OCI-LY7 (cell line): ENCODE data around the gene MAT1A. TPM values are rescaled to one million over a fixed set of nuclear protein-coding genes. Genes with fewer than 3 reads are reported as not detected.

Experiments
- BruUV-seq: library from RNA; stranded (reverse); fragments of 400-500 nt; replicated peaks from 2 replicates; lab custom pipeline; 2021; lab: Mats Ljungman, UMichigan
- CTCF ChIA-PET: fragments of 300-600 bp; sonication (Branson Sonifier 250); formaldehyde crosslinking; loops from one replicate; lab custom pipeline; 2022; ENCODE audit warnings: antibody characterized with exemption; ENCODE audit not compliant: unreplicated experiment; lab: Charles Lee
- POLR2A ChIA-PET: fragments of 300-600 bp; sonication (Branson Sonifier 250); formaldehyde crosslinking; loops from one replicate; lab custom pipeline; 2022; ENCODE audit warnings: antibody characterized with exemption; lab: Charles Lee
- DNase-seq: peaks from one replicate; pipeline ENCODE4 v3.0.0-alpha.2; 2015; ENCODE audit warnings: low spot score
- H2AFZ ChIP-seq: fragments of 200-600 bp; sonication (generic), shearing (Covaris generic); 2 replicates; pipeline ENCODE4 v1.6.1; 2014; ENCODE audit warnings: mild to moderate bottlenecking, antibody characterized with exemption, low read length, moderate library complexity
- H3K27ac ChIP-seq: fragments of 200-600 bp; sonication (generic); 2 replicates; pipeline ENCODE4 v1.5.1; 2014; ENCODE audit warnings: mixed run types, low read depth, mild to moderate bottlenecking, moderate library complexity, low read length, inconsistent platforms; ENCODE audit not compliant: poor library complexity, severe bottlenecking
- H3K36me3 ChIP-seq: fragments of 200-600 bp; sonication (generic); 2 replicates; pipeline ENCODE4 v1.6.1; 2014; ENCODE audit warnings: mild to moderate bottlenecking, antibody characterized with exemption, low read length, moderate library complexity, mixed read lengths; ENCODE audit not compliant: insufficient read depth
- H3K4me1 ChIP-seq: fragments of 200-600 bp; sonication (generic); 2 replicates; pipeline ENCODE4 v1.5.1; 2014; ENCODE audit warnings: mild to moderate bottlenecking, low read length; ENCODE audit not compliant: insufficient read depth, poor library complexity, severe bottlenecking
- H3K4me2 ChIP-seq: fragments of 200-600 bp; sonication (generic); 2 replicates; pipeline ENCODE4 v1.6.1; 2014; ENCODE audit warnings: mild to moderate bottlenecking, low read length
- H3K4me3 ChIP-seq: fragments of 200-600 bp; sonication (generic); 2 replicates; pipeline ENCODE4 v1.5.1; 2014; ENCODE audit warnings: mild to moderate bottlenecking, low read depth, low read length; ENCODE audit not compliant: poor library complexity, severe bottlenecking
- H3K79me2 ChIP-seq: fragments of 200-600 bp; sonication (generic); 2 replicates; pipeline ENCODE4 v1.6.1; 2016; ENCODE audit warnings: low read depth, mild to moderate bottlenecking, low read length, moderate library complexity, mixed read lengths; ENCODE audit not compliant: insufficient read depth
- H3K9me2 ChIP-seq: fragments of 200-600 bp; sonication (generic); 2 replicates; pipeline ENCODE4 v1.6.1; 2016; ENCODE audit warnings: mild to moderate bottlenecking, low read length, mixed read lengths; ENCODE audit not compliant: insufficient read depth
- H3K9me3 ChIP-seq: fragments of 200-600 bp; sonication (generic); 2 replicates; pipeline ENCODE4 v1.6.1; 2014; ENCODE audit warnings: mild to moderate bottlenecking, mixed run types, low read length, mixed read lengths
- H4K20me1 ChIP-seq: fragments of 200-600 bp; sonication (generic); 2 replicates; pipeline ENCODE4 v1.6.1; 2014; ENCODE audit warnings: mild to moderate bottlenecking, antibody characterized with exemption, low read length, moderate library complexity, mixed read lengths; ENCODE audit not compliant: insufficient read depth
- EZH2phosphoT487 ChIP-seq: fragments of 200-600 bp; sonication (generic); IDR thresholded peaks from 2 replicates; pipeline ENCODE4 v1.6.1; 2018; ENCODE audit warnings: low read depth, borderline replicate concordance, mild to moderate bottlenecking, mixed run types, antibody characterized with exemption, low read length, moderate library complexity, mixed read lengths
- intact Hi-C: fragments of 100-400 bp; cut with micrococcal nuclease; formaldehyde crosslinking; loops from one replicate; pipeline ENCODE4 v1.10.0; 2022; ENCODE audit not compliant: unreplicated experiment
- total RNA-seq, 2 experiments: library from RNA; depleted of rRNA in 1 of 2; stranded (reverse); fragments of >200 nt in 1 of 2; shearing (Covaris generic) in 1 of 2; gene quantifications; 2 replicates each; pipeline ENCODE4 v1.2.3, GENCODE V29; 2014 to 2022
- TF ChIP-seq, protein P1 (sequence below): fragments of 200-600 bp; sonication (generic); conservative IDR thresholded peaks from 2 replicates; pipeline ENCODE4 v1.5.1; 2014; ENCODE audit warnings: mild to moderate bottlenecking, antibody characterized with exemption, low read length, moderate library complexity, mixed read lengths

MAT1A gene
- total RNA-seq, 2 experiments from 2014 or later: not detected

DNA sequence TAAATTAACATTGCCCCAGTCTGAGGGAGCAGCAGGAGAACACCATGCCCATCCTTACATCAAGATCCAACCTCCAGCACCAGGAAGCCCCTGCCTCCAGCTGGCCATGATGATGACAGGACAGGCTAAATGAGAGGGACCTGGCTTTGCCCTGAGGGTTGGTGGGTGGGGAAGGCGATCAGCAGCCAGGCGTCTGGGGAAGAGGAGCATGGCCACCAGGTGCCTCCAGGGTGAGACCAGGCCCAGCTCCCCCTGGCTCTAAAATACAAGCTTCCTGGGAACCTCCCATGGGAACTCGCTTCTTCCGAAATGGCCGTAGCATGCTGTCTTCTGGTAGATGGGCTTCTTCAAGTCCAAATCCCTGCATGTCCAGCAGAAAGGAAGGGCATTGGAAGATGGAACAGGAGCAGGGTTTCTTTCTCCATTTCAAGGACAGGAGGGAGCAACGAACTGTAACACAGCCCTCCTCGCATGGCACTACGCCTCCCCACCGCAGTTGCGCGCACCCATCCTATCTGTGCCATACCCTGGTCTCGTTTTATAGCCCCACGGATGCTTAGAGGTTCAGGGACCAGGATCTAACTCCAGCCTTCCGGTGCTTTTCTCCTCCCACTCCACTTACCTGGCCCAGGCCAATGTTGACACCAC lies 15.8 kb downstream of the MAT1A start:
- DNase-seq: no peak
- Histone ChIP-seq H3K4me2 (no peak overlapping the region), H3K27ac (no peak overlapping the region), H3K9me2 (no peaks in the 10 kb centered on the region), H3K79me2 (no peaks in the 10 kb centered on the region), H4K20me1 (no peaks in the 10 kb centered on the region), H3K4me3 (no peak overlapping the region), H3K36me3 (no peaks in the 10 kb centered on the region), H2AFZ (no peak overlapping the region), H3K4me1 (no peaks in the 10 kb centered on the region), H3K9me3 (no peaks in the 10 kb centered on the region)
- intact Hi-C loops: no loop called here
- no peak for TF ChIP-seq EZH2phosphoT487
- TF ChIP-seq, protein P1, sequence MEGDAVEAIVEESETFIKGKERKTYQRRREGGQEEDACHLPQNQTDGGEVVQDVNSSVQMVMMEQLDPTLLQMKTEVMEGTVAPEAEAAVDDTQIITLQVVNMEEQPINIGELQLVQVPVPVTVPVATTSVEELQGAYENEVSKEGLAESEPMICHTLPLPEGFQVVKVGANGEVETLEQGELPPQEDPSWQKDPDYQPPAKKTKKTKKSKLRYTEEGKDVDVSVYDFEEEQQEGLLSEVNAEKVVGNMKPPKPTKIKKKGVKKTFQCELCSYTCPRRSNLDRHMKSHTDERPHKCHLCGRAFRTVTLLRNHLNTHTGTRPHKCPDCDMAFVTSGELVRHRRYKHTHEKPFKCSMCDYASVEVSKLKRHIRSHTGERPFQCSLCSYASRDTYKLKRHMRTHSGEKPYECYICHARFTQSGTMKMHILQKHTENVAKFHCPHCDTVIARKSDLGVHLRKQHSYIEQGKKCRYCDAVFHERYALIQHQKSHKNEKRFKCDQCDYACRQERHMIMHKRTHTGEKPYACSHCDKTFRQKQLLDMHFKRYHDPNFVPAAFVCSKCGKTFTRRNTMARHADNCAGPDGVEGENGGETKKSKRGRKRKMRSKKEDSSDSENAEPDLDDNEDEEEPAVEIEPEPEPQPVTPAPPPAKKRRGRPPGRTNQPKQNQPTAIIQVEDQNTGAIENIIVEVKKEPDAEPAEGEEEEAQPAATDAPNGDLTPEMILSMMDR: no peak
- POLR2A ChIA-PET: no interaction called here
- CTCF ChIA-PET: no interaction called here
- BruUV-seq: no TSS peak

GRCh38 chr10:80272793-80273522 lies 16.5 kb downstream of the MAT1A start:
- DNase-seq: no peak
- BruUV-seq: no TSS peak
- H3K4me1 ChIP-seq: no peaks in the 10 kb centered on the region
- intact Hi-C loops: no loop called here
- ChIA-PET POLR2A (no interaction called here), CTCF (no interaction called here)
- TF ChIP-seq, protein P1: no peak
- H3K4me3 ChIP-seq: no peak overlapping the region
- H2AFZ ChIP-seq: no peak overlapping the region
- H3K27ac ChIP-seq: no peak overlapping the region
- H3K4me2 ChIP-seq: no peak overlapping the region
- no peaks in the 10 kb centered on the region for H3K79me2 ChIP-seq
- H4K20me1 ChIP-seq: no peaks in the 10 kb centered on the region
- no peaks in the 10 kb centered on the region for H3K36me3 ChIP-seq
- no peaks in the 10 kb centered on the region for H3K9me2 ChIP-seq
- no peaks in the 10 kb centered on the region for H3K9me3 ChIP-seq

- H4K20me1 ChIP-seq: no peaks in the 10 kb centered on the region
- no peak overlapping the region for H2AFZ ChIP-seq
- ChIA-PET POLR2A (no interaction called here), CTCF (no interaction called here)
- no peak overlapping the region for H3K27ac ChIP-seq
- no peaks in the 10 kb centered on the region for H3K9me3 ChIP-seq
- H3K9me2 ChIP-seq: no peaks in the 10 kb centered on the region
- H3K4me2 ChIP-seq: no peak overlapping the region
- intact Hi-C loops: no loop called here
- no peaks in the 10 kb centered on the region for H3K4me1 ChIP-seq
- TF ChIP-seq, protein P1: no peak
- no peak for TF ChIP-seq EZH2phosphoT487
- H3K79me2 ChIP-seq: no peaks in the 10 kb centered on the region
- no peaks in the 10 kb centered on the region for H3K36me3 ChIP-seq
- no peak for DNase-seq
- no TSS peak for BruUV-seq
- no peak overlapping the region for H3K4me3 ChIP-seq
Measured at GRCh38 chr10:80271416-80271815, 18.0 kb downstream of the MAT1A start.
